ENCODE results near the gene RPGRIP1.
"Not testable (repeated sequence)": the region's sequence is repeated elsewhere in the genome, so short reads cannot be mapped to it uniquely, and the experiment has no call there.

The RPGRIP1 gene

DNA sequence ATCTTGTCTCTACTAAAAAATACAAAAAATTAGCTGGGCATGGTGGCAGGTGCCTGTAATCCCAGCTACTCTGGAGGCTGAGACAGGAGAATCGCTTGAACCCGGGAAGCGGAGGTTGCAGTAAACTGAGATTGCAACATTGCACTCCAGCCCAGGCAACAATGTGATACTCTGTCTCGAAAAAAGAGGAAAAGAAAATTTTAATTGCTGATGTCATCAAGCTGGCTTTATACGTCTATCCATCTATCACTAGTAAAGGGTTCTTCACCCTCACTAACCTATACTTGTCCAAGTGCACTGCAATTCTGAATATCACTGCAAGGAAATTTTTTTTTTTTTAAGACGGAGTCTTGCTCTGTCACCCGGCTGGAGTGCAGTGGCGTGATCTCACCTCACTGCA is 2.0 kb downstream of the RPGRIP1 start:
- not testable (repeated sequence) for H3K9me3 ChIP-seq (ENCODE audit: control insufficient read depth, low read length); H3K27me3 ChIP-seq (ENCODE audit: control insufficient read depth in 1 of 2, insufficient read depth in 1 of 2, low read length in 2 of 2); H3K18ac ChIP-seq (ENCODE audit: low read depth in 1 of 2, low read length in 2 of 2); H3K23ac ChIP-seq (ENCODE audit: low read length in 2 of 2); H2AK5ac ChIP-seq (ENCODE audit: low read length, severe bottlenecking); H3K36me3 ChIP-seq (ENCODE audit: control insufficient read depth in 1 of 2, insufficient read depth in 2 of 2, low read depth in 1 of 2, low read length in 2 of 2); H3K4ac ChIP-seq (ENCODE audit: low read depth in 1 of 2, low read length in 2 of 2); H2BK120ac ChIP-seq (ENCODE audit: low read depth, low read length); H2BK5ac ChIP-seq (ENCODE audit: low read depth, low read length, poor library complexity, severe bottlenecking); H3K27ac ChIP-seq (ENCODE audit: low read length, poor library complexity, severe bottlenecking); H3K79me1 ChIP-seq (replicated peaks; ENCODE audit: low read length, poor library complexity, severe bottlenecking); H3K4me1 ChIP-seq (ENCODE audit: control insufficient read depth, insufficient read depth, low read depth, low read length); H3K4me3 ChIP-seq (ENCODE audit: insufficient read depth in 1 of 2, low read depth in 1 of 2, low read length in 2 of 2); H4K91ac ChIP-seq (ENCODE audit: low read length); H4K8ac ChIP-seq (ENCODE audit: low read length); H2BK12ac ChIP-seq (ENCODE audit: low read length in 2 of 2); DNase-seq; H3K14ac ChIP-seq (ENCODE audit: low read length in 2 of 2); H3K4me2 ChIP-seq (ENCODE audit: low read length, poor library complexity, severe bottlenecking); H2AFZ ChIP-seq (ENCODE audit: low read depth, low read length); H3K9ac ChIP-seq (ENCODE audit: low read length); H2BK15ac ChIP-seq (ENCODE audit: low read depth, poor library complexity, severe bottlenecking)
- 89% methylated on average over 8 of the region's 8 CpGs for WGBS

- not testable (repeated sequence) for DNase-seq; H2AK5ac ChIP-seq (ENCODE audit: low read length, severe bottlenecking); H3K27me3 ChIP-seq (ENCODE audit: control insufficient read depth in 1 of 2, insufficient read depth in 1 of 2, low read length in 2 of 2); H3K79me1 ChIP-seq (replicated peaks; ENCODE audit: low read length, poor library complexity, severe bottlenecking); H4K91ac ChIP-seq (ENCODE audit: low read length); H3K27ac ChIP-seq (ENCODE audit: low read length, poor library complexity, severe bottlenecking); H2AFZ ChIP-seq (ENCODE audit: low read depth, low read length); H2BK12ac ChIP-seq (ENCODE audit: low read length in 2 of 2); H3K4ac ChIP-seq (ENCODE audit: low read depth in 1 of 2, low read length in 2 of 2); H3K18ac ChIP-seq (ENCODE audit: low read depth in 1 of 2, low read length in 2 of 2); H3K4me2 ChIP-seq (ENCODE audit: low read length, poor library complexity, severe bottlenecking); H3K14ac ChIP-seq (ENCODE audit: low read length in 2 of 2); H4K8ac ChIP-seq (ENCODE audit: low read length); H3K36me3 ChIP-seq (ENCODE audit: control insufficient read depth in 1 of 2, insufficient read depth in 2 of 2, low read depth in 1 of 2, low read length in 2 of 2); H3K4me3 ChIP-seq (ENCODE audit: insufficient read depth in 1 of 2, low read depth in 1 of 2, low read length in 2 of 2); H3K9ac ChIP-seq (ENCODE audit: low read length); H3K4me1 ChIP-seq (ENCODE audit: control insufficient read depth, insufficient read depth, low read depth, low read length); H3K23ac ChIP-seq (ENCODE audit: low read length in 2 of 2); H2BK5ac ChIP-seq (ENCODE audit: low read depth, low read length, poor library complexity, severe bottlenecking); H3K9me3 ChIP-seq (ENCODE audit: control insufficient read depth, low read length); H2BK120ac ChIP-seq (ENCODE audit: low read depth, low read length); H2BK15ac ChIP-seq (ENCODE audit: low read depth, poor library complexity, severe bottlenecking)
- over 99% methylated on average over 2 of the region's 2 CpGs for WGBS
Measured at GRCh38 chr14:21286516-21286915, 6.6 kb downstream of the RPGRIP1 start.

GRCh38 chr14:21287168-21287567 is 7.3 kb downstream of the RPGRIP1 start:
- Histone ChIP-seq H3K4me3 (ENCODE audit: insufficient read depth in 1 of 2, low read depth in 1 of 2, low read length in 2 of 2) (no peak overlapping the region), H2AK5ac (ENCODE audit: low read length, severe bottlenecking) (no peak overlapping the region), H3K4me1 (ENCODE audit: control insufficient read depth, insufficient read depth, low read depth, low read length) (no peaks in the 10 kb centered on the region), H3K27ac (ENCODE audit: low read length, poor library complexity, severe bottlenecking) (no peak overlapping the region), H3K4me2 (ENCODE audit: low read length, poor library complexity, severe bottlenecking) (no peak overlapping the region), H3K23ac (ENCODE audit: low read length in 2 of 2) (no peak overlapping the region), H4K91ac (ENCODE audit: low read length) (no peak overlapping the region), H3K9me3 (ENCODE audit: control insufficient read depth, low read length) (no peaks in the 10 kb centered on the region), H3K14ac (ENCODE audit: low read length in 2 of 2) (no peak overlapping the region), H3K9ac (ENCODE audit: low read length) (no peak overlapping the region), H2BK12ac (ENCODE audit: low read length in 2 of 2) (no peak overlapping the region), H2BK120ac (ENCODE audit: low read depth, low read length) (no peak overlapping the region), H3K79me1 (replicated peaks; ENCODE audit: low read length, poor library complexity, severe bottlenecking) (no peaks in the 10 kb centered on the region), H2BK5ac (ENCODE audit: low read depth, low read length, poor library complexity, severe bottlenecking) (no peak overlapping the region), H2AFZ (ENCODE audit: low read depth, low read length) (no peak overlapping the region), H4K8ac (ENCODE audit: low read length) (no peak overlapping the region), H3K36me3 (ENCODE audit: control insufficient read depth in 1 of 2, insufficient read depth in 2 of 2, low read depth in 1 of 2, low read length in 2 of 2) (no peaks in the 10 kb centered on the region), H3K18ac (ENCODE audit: low read depth in 1 of 2, low read length in 2 of 2) (no peak overlapping the region), H2BK15ac (ENCODE audit: low read depth, poor library complexity, severe bottlenecking) (no peak overlapping the region), H3K4ac (ENCODE audit: low read depth in 1 of 2, low read length in 2 of 2) (no peak overlapping the region), H3K27me3 (ENCODE audit: control insufficient read depth in 1 of 2, insufficient read depth in 1 of 2, low read length in 2 of 2) (no peaks in the 10 kb centered on the region)
- DNase-seq: no peak
- 97% methylated on average over 6 of the region's 6 CpGs for WGBS

DNA sequence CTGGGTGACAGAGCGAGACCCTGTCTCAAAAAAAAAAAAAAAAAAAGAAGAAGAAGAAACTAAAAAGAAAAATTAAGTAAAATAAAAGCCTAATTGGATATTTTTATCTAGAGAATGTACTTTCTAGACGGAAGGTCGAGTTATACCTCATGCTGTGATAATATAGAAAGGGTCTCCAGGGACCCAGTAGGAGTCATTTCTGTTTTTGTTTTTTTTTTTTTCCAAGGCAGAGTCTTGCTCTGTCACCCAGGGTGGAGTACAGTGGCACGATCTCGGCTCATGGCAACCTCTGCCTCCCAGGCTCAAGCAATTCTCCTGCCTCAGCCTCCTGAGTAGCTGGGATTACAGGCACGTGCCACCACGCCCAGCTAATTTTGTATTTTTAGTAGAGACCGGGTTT is 14.1 kb downstream of the RPGRIP1 start:
- H3K4me3 ChIP-seq (ENCODE audit: insufficient read depth in 1 of 2, low read depth in 1 of 2, low read length in 2 of 2); H3K27ac ChIP-seq (ENCODE audit: low read length, poor library complexity, severe bottlenecking); H2AFZ ChIP-seq (ENCODE audit: low read depth, low read length); H3K9me3 ChIP-seq (ENCODE audit: control insufficient read depth, low read length); H3K79me1 ChIP-seq (replicated peaks; ENCODE audit: low read length, poor library complexity, severe bottlenecking); DNase-seq; H3K18ac ChIP-seq (ENCODE audit: low read depth in 1 of 2, low read length in 2 of 2); H3K14ac ChIP-seq (ENCODE audit: low read length in 2 of 2); H2BK12ac ChIP-seq (ENCODE audit: low read length in 2 of 2); H3K4me2 ChIP-seq (ENCODE audit: low read length, poor library complexity, severe bottlenecking); H2BK120ac ChIP-seq (ENCODE audit: low read depth, low read length); H3K27me3 ChIP-seq (ENCODE audit: control insufficient read depth in 1 of 2, insufficient read depth in 1 of 2, low read length in 2 of 2); H3K4me1 ChIP-seq (ENCODE audit: control insufficient read depth, insufficient read depth, low read depth, low read length); H3K4ac ChIP-seq (ENCODE audit: low read depth in 1 of 2, low read length in 2 of 2); H3K23ac ChIP-seq (ENCODE audit: low read length in 2 of 2); H4K91ac ChIP-seq (ENCODE audit: low read length); H3K9ac ChIP-seq (ENCODE audit: low read length); H3K36me3 ChIP-seq (ENCODE audit: control insufficient read depth in 1 of 2, insufficient read depth in 2 of 2, low read depth in 1 of 2, low read length in 2 of 2); H2AK5ac ChIP-seq (ENCODE audit: low read length, severe bottlenecking); H2BK15ac ChIP-seq (ENCODE audit: low read depth, poor library complexity, severe bottlenecking); H2BK5ac ChIP-seq (ENCODE audit: low read depth, low read length, poor library complexity, severe bottlenecking); H4K8ac ChIP-seq (ENCODE audit: low read length): not testable (repeated sequence)
- 85% methylated on average over 7 of the region's 8 CpGs for WGBS
